Thyroid gland (tissue), 4 donors: ENCODE results near the gene IER5L. TPM values are rescaled to one million over a fixed set of nuclear protein-coding genes. Genes with fewer than 3 reads are reported as not detected.

Experiments
- DNase-seq, 2 donors: peaks; one replicate each; pipeline ENCODE4 v3.0.0-alpha.2; 2019
- H3K27ac ChIP-seq, 3 donors: fragments of 200-600 bp; sonication (generic); 1 replicate in 2 of 3; 2 replicates in 1 of 3; pipeline ENCODE4 v1.5.1; 2016 to 2019; ENCODE audit warnings: mild to moderate bottlenecking in 1 of 3, moderate library complexity in 1 of 3
- H3K27me3 ChIP-seq: fragments of 200-600 bp; sonication (generic); one replicate; pipeline ENCODE4 v1.5.1; 2019
- H3K36me3 ChIP-seq, 2 donors: fragments of 200-600 bp; sonication (generic); one replicate each; pipeline ENCODE4 v1.5.1; 2016 to 2019
- H3K4me1 ChIP-seq, 2 donors: fragments of 200-600 bp; sonication (generic); one replicate each; pipeline ENCODE4 v1.5.1; 2017 to 2019
- H3K4me3 ChIP-seq, 3 donors: fragments of 200-600 bp; sonication (generic); replicated peaks in 1 of 3; 1 replicate in 2 of 3; 2 replicates in 1 of 3; pipeline ENCODE4 v1.5.1; 2016; ENCODE audit warnings: mild to moderate bottlenecking in 1 of 3
- H3K9me3 ChIP-seq: fragments of 200-600 bp; sonication (generic); one replicate; pipeline ENCODE4 v1.5.1; 2017
- CTCF ChIP-seq, 6 experiments: fragments of 200-600 bp in 3 of 6; fragments of 450-650 bp in 3 of 6; sonication (generic) in 3 of 6; IDR thresholded peaks; one replicate each; pipeline ENCODE4 v1.5.1; 2016 to 2019; ENCODE audit warnings: antibody characterized with exemption in 6 of 6, mild to moderate bottlenecking in 2 of 6, inconsistent platforms in 1 of 6, moderate library complexity in 1 of 6
- POLR2A ChIP-seq, 2 donors: fragments of 450-650 bp; IDR thresholded peaks; one replicate each; pipeline ENCODE4 v1.6.1; 2017; ENCODE audit warnings: antibody characterized with exemption in 2 of 2, mild to moderate bottlenecking in 2 of 2, moderate library complexity in 1 of 2
- WGBS, 2 donors: methylation state at CpG; one replicate each; pipeline ENCODE4 v1.1.5; 2017; 5-methylcytosine and 5-hydroxymethylcytosine counted together
- intact Hi-C: fragments of 100-400 bp; cut with DNase I; formaldehyde crosslinking; loops from one replicate; pipeline ENCODE4 v1.15.1; 2023
- total RNA-seq, 4 donors: library from RNA; depleted of rRNA; stranded (reverse); fragments of >200 nt; gene quantifications; one replicate each; pipeline ENCODE4 v1.2.3, GENCODE V29; 2016

The IER5L gene
- total RNA-seq, 4 donors from 2014 or later = 7.8 to 20.2 (median 12.6) TPM

- no peak for DNase-seq
- H3K4me3 ChIP-seq = no peak overlapping the region
- H3K27ac ChIP-seq = no peak overlapping the region
- H3K9me3 ChIP-seq = no peaks in the 10 kb centered on the region
- 80 to 84% methylated on average over 7 of the region's 7 CpGs for WGBS, 2 donors
- H3K27me3 ChIP-seq = no peaks in the 10 kb centered on the region
- peaks cover 0 to 5% of the 10 kb centered on the region in 2 donors for H3K4me1 ChIP-seq
- H3K36me3 ChIP-seq = no peaks in the 10 kb centered on the region
- no peak for TF ChIP-seq POLR2A (IDR thresholded peaks at IDR 0.05)
- no peak for TF ChIP-seq CTCF (IDR thresholded peaks at IDR 0.05)
- intact Hi-C loops = no loop called here
These were observed 28.8 kb upstream of the IER5L start for GRCh38 chr9:129206905-129207304.

GRCh38 chr9:129206401-129206800 is 28.3 kb upstream of the IER5L start:
- intact Hi-C loops = no loop called here
- peaks cover 0 to 5% of the 10 kb centered on the region in 2 donors for H3K4me1 ChIP-seq
- TF ChIP-seq POLR2A (IDR thresholded peaks at IDR 0.05) (no peak), CTCF (IDR thresholded peaks at IDR 0.05) (no peak)
- DNase-seq = no peak
- H3K27me3 ChIP-seq = no peaks in the 10 kb centered on the region
- 73 to 79% methylated on average over 2 of the region's 2 CpGs for WGBS, 2 donors
- H3K4me3 ChIP-seq = no peak overlapping the region
- H3K36me3 ChIP-seq = no peaks in the 10 kb centered on the region
- H3K9me3 ChIP-seq = no peaks in the 10 kb centered on the region
- no peak overlapping the region for H3K27ac ChIP-seq

- WGBS, 2 donors = 89 to 92% methylated on average over 7 of the region's 7 CpGs
- intact Hi-C loops = no loop called here
- Histone ChIP-seq H3K27ac (no peak overlapping the region), H3K27me3 (no peaks in the 10 kb centered on the region), H3K36me3 (no peaks in the 10 kb centered on the region), H3K9me3 (no peaks in the 10 kb centered on the region), H3K4me3 (no peak overlapping the region), H3K4me1 (peaks cover 0 to 5% of the 10 kb centered on the region in 2 donors)
- no peak for TF ChIP-seq CTCF (IDR thresholded peaks at IDR 0.05)
- TF ChIP-seq POLR2A (IDR thresholded peaks at IDR 0.05) = no peak
- DNase-seq = no peak
These were observed 26.8 kb upstream of the IER5L start for GRCh38 chr9:129204840-129205239.

GRCh38 chr9:129203556-129203909 is 25.5 kb upstream of the IER5L start:
- H3K27ac ChIP-seq = peak overlapping the region in 1 of 3 donors; percentile 86
- no peak for TF ChIP-seq POLR2A (IDR thresholded peaks at IDR 0.05)
- TF ChIP-seq CTCF (IDR thresholded peaks at IDR 0.05) = no peak
- intact Hi-C loops = no loop called here
- H3K27me3 ChIP-seq = no peaks in the 10 kb centered on the region
- WGBS, 2 donors = 63 to 83% methylated on average over 11 of the region's 11 CpGs
- peaks cover 0 to 5% of the 10 kb centered on the region in 2 donors for H3K4me1 ChIP-seq
- DNase-seq = no peak
- no peaks in the 10 kb centered on the region for H3K9me3 ChIP-seq
- H3K4me3 ChIP-seq = peak overlapping the region in 1 of 3 donors; percentile 47
- H3K36me3 ChIP-seq = no peaks in the 10 kb centered on the region

GRCh38 chr9:129202613-129203555 is 24.8 kb upstream of the IER5L start:
- Histone ChIP-seq H3K4me1 (peaks cover 0 to 5% of the 10 kb centered on the region in 2 donors), H3K27me3 (no peaks in the 10 kb centered on the region), H3K36me3 (no peaks in the 10 kb centered on the region), H3K9me3 (no peaks in the 10 kb centered on the region), H3K4me3 (peak overlapping the region in 2 of 3 donors; percentile 47 to 91), H3K27ac (peak overlapping the region; percentile 83 to 90 (median 86))
- intact Hi-C loops = no loop called here
- DNase-seq = peak; percentile 80 to 81
- WGBS, 2 donors = 7 to 11% methylated on average over 28 to 29 of the region's 57 CpGs
- peak in 1 of 2 donors; percentile 45 for TF ChIP-seq POLR2A (IDR thresholded peaks at IDR 0.05)
- peak in 1 of 6 experiments; percentile 12 for TF ChIP-seq CTCF (IDR thresholded peaks at IDR 0.05)
